Left forelimb (tissue), 1 donor: ENCODE data around the gene TMC3.
"Not testable (repeated sequence)": the region's sequence is repeated elsewhere in the genome, so short reads cannot be mapped to it uniquely, and the experiment has no call there.

Experiments
- DNase-seq: peaks from one replicate; pipeline ENCODE4 v3.0.0-alpha.2; 2018; ENCODE audit warnings: low spot score

Gene TMC3

GRCh38 chr15:81384891-81385720 is 11.1 kb upstream of the TMC3 start:
- no peak for DNase-seq

GRCh38 chr15:81381720-81382119 is 7.7 kb upstream of the TMC3 start:
- no peak for DNase-seq

- DNase-seq: no peak
Observed at GRCh38 chr15:81380668-81381067, 6.7 kb upstream of the TMC3 start.

GRCh38 chr15:81380203-81380602 is 6.2 kb upstream of the TMC3 start:
- no peak for DNase-seq

GRCh38 chr15:81379269-81379668 is 5.3 kb upstream of the TMC3 start:
- DNase-seq: no peak

GRCh38 chr15:81378443-81378842 is 4.4 kb upstream of the TMC3 start:
- no peak for DNase-seq

GRCh38 chr15:81377871-81378270 is 3.9 kb upstream of the TMC3 start:
- DNase-seq: no peak

GRCh38 chr15:81376231-81376630 is 2.2 kb upstream of the TMC3 start:
- no peak for DNase-seq

- no peak for DNase-seq
Observed at GRCh38 chr15:81375461-81375860, 1.4 kb upstream of the TMC3 start.

GRCh38 chr15:81373176-81373575 is 837 bp downstream of the TMC3 start:
- DNase-seq: no peak

GRCh38 chr15:81372575-81372974 is 1.4 kb downstream of the TMC3 start:
- DNase-seq: no peak

GRCh38 chr15:81363718-81364500 is 10.1 kb downstream of the TMC3 start:
- DNase-seq: no peak

GRCh38 chr15:81363276-81363675 is 10.7 kb downstream of the TMC3 start:
- DNase-seq: no peak

- DNase-seq: no peak
Observed at GRCh38 chr15:81362790-81363189, 11.2 kb downstream of the TMC3 start.

- no peak for DNase-seq
Observed at GRCh38 chr15:81361891-81362290, 12.1 kb downstream of the TMC3 start.

GRCh38 chr15:81360491-81360890 is 13.5 kb downstream of the TMC3 start:
- DNase-seq: no peak

GRCh38 chr15:81358248-81358647 is 15.8 kb downstream of the TMC3 start:
- no peak for DNase-seq

- no peak for DNase-seq
Observed at GRCh38 chr15:81357180-81357686, 16.8 kb downstream of the TMC3 start.

GRCh38 chr15:81356252-81356651 is 17.8 kb downstream of the TMC3 start:
- DNase-seq: no peak

- no peak for DNase-seq
Observed at GRCh38 chr15:81351651-81352050, 22.4 kb downstream of the TMC3 start.

- no peak for DNase-seq
Observed at GRCh38 chr15:81349271-81349670, 24.7 kb downstream of the TMC3 start.

- not testable (repeated sequence) for DNase-seq
Observed at GRCh38 chr15:81348691-81349090, 25.3 kb downstream of the TMC3 start.

- no peak for DNase-seq
Observed at GRCh38 chr15:81347910-81348309, 26.1 kb downstream of the TMC3 start.
